ENCODE data around the gene ALAD.
A peak's percentile ranks its signal among the peaks of the same experiment; 100 is the strongest.
"Not testable (repeated sequence)": the region's sequence is repeated elsewhere in the genome, so short reads cannot be mapped to it uniquely, and the experiment has no call there.

ALAD gene

DNA sequence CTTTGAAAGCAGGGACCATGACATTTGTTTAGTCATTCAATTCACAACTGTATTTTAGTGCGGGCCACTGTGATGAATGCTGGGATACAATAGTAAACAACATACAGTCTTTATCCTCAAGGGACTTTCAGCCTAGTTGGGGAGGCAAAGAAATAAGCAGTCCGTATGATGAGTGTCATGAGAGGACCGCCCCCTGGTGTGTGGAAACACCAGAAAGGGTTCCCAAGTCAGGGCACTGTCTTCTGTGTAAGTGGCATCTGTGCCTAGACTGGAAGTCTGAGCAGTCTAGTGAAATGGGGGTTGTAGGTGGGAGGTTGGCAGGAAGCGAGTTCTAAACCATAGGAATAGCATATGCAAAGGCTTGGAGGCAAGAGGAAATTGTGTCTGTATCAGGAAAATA is 16.3 kb upstream of the ALAD start:
- no peak overlapping the region for H3K4me3 ChIP-seq (ENCODE audit: low read depth, low read length)
- in situ Hi-C loops (cut with HindIII; ENCODE audit: low sequenced_read_pairs), result no loop called here
- TF ChIP-seq, protein P1, sequence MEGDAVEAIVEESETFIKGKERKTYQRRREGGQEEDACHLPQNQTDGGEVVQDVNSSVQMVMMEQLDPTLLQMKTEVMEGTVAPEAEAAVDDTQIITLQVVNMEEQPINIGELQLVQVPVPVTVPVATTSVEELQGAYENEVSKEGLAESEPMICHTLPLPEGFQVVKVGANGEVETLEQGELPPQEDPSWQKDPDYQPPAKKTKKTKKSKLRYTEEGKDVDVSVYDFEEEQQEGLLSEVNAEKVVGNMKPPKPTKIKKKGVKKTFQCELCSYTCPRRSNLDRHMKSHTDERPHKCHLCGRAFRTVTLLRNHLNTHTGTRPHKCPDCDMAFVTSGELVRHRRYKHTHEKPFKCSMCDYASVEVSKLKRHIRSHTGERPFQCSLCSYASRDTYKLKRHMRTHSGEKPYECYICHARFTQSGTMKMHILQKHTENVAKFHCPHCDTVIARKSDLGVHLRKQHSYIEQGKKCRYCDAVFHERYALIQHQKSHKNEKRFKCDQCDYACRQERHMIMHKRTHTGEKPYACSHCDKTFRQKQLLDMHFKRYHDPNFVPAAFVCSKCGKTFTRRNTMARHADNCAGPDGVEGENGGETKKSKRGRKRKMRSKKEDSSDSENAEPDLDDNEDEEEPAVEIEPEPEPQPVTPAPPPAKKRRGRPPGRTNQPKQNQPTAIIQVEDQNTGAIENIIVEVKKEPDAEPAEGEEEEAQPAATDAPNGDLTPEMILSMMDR (IDR thresholded peaks at IDR 0.05; ENCODE audit: low read depth, low read length, missing control alignments), result no peak
- DNase-seq (ENCODE audit: low read depth), result no peak

GRCh38 chr9:113416149-113416721 is 15.2 kb upstream of the ALAD start:
- in situ Hi-C loops (cut with HindIII; ENCODE audit: low sequenced_read_pairs), result no loop called here
- H3K4me3 ChIP-seq (ENCODE audit: low read depth, low read length), result no peak overlapping the region
- DNase-seq (ENCODE audit: low read depth), result no peak
- TF ChIP-seq, protein P1 (IDR thresholded peaks at IDR 0.05; ENCODE audit: low read depth, low read length, missing control alignments), result no peak

DNA sequence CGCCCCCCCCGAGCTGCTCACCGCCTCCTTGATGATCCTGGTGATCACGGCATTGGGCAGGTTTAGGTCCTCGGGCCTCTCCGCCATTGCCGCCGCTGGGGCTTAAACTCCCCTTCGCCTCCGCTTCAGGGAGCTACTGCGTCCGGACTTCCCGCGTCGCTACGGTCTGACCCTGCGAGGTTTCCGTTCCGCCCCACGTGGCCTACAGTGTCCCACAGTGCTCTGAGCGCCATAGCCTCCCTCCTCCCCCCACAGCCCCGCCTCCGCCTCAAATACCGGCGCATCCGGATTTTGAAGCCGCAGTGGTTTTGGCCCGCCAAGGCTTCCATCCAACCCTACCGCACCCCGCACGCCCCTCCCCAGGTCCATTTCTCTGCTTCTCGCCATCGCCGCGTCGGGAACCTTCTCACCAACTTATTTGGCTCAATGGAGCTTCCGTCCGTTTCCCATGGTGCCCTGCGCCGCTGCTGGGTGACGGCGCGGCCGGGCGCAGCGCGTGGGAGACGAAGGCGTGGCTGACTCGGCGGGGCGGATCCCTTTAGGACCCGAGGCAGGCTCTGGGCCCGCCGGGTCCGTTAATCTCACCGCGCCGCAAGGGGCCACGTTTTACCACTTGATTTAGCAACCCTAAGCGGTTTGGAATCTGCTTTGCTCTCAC is 9.3 kb upstream of the ALAD start, which contains the start of the genes C9orf43 and POLE3:
TSS of gene C9orf43 (plus strand) at position 541 of the 658 bp plus-strand sequence. CDS start 2,747 bp downstream, outside the sequence.
TSS of gene POLE3 (minus strand) at position 469 of the 658 bp plus-strand sequence. CDS start at position 87, 382 bp downstream.
- peak; percentile 90 for DNase-seq (ENCODE audit: low read depth)
- peak within 1 kb of the TSS; percentile 94 for H3K4me3 ChIP-seq (ENCODE audit: low read depth, low read length)
- TF ChIP-seq, protein P1 (IDR thresholded peaks at IDR 0.05; ENCODE audit: low read depth, low read length, missing control alignments), result no peak
- in situ Hi-C loops (cut with HindIII; ENCODE audit: low sequenced_read_pairs), result no loop called here

- no peak for DNase-seq (ENCODE audit: low read depth)
- TF ChIP-seq, protein P1 (IDR thresholded peaks at IDR 0.05; ENCODE audit: low read depth, low read length, missing control alignments), result no peak
- in situ Hi-C loops (cut with HindIII; ENCODE audit: low sequenced_read_pairs), result no loop called here
- peak overlapping the region; percentile 94 for H3K4me3 ChIP-seq (ENCODE audit: low read depth, low read length)
These were observed 8.8 kb upstream of the ALAD start for GRCh38 chr9:113409883-113410206.

- peak overlapping the region; percentile 94 for H3K4me3 ChIP-seq (ENCODE audit: low read depth, low read length)
- TF ChIP-seq, protein P1 (IDR thresholded peaks at IDR 0.05; ENCODE audit: low read depth, low read length, missing control alignments), result no peak
- in situ Hi-C loops (cut with HindIII; ENCODE audit: low sequenced_read_pairs), result no loop called here
- DNase-seq (ENCODE audit: low read depth), result no peak
These were observed 8.4 kb upstream of the ALAD start for GRCh38 chr9:113409481-113409880.

DNA sequence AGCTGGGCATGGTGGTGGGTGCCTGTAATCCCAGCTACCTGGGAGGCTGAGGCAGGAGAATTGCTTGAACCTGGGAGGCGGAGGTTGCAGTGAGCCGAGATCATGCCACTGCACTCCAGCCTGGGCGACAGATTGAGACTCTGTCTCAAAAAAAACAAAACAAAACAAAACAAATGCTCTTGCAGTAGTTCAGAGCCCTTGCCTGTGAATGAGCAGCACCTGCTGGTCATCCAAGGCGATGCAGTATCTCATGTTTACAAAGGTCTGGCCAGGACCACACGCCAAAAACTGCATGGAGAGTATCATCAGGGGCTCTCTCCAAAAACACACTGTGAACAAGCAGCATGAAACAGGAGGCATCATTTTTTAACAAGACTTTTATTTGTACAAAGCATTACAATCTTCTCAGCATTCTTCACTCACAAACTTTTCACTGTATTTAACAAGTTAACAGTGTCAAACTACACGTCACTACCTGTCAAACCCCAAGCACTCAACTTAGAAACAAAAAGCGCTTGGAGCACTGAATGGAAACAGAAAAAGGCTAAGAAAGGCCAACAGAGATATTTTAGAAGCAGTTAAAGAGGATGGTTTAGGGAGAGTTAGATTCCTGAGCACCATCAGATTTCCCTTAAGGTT is 5.9 kb upstream of the ALAD start:
- peak; percentile 62 for DNase-seq (ENCODE audit: low read depth)
- TF ChIP-seq, protein P1 (IDR thresholded peaks at IDR 0.05; ENCODE audit: low read depth, low read length, missing control alignments), result peak; percentile 87
- in situ Hi-C loops (cut with HindIII; ENCODE audit: low sequenced_read_pairs); H3K4me3 ChIP-seq (ENCODE audit: low read depth, low read length): not testable (repeated sequence)

- H3K4me3 ChIP-seq (ENCODE audit: low read depth, low read length); DNase-seq (ENCODE audit: low read depth); in situ Hi-C loops (cut with HindIII; ENCODE audit: low sequenced_read_pairs): not testable (repeated sequence)
These were observed 5.3 kb upstream of the ALAD start for GRCh38 chr9:113406353-113406752.

Data from astrocyte of the cerebellum (primary cell).